Stimulated activated CD8-positive, alpha-beta memory T cell treated with anti-CD3 and anti-CD28 coated beads, Interleukin-7, amount 100 ng/mL, for 4 hours (primary cell): ENCODE data around the gene ZBTB47.

ENCODE experiments used
- DNase-seq, 2 donors: peaks; one replicate each; pipeline ENCODE4 v3.0.0-alpha.2; 2020; ENCODE audit warnings: low read depth in 2 of 2

The ZBTB47 gene

DNA sequence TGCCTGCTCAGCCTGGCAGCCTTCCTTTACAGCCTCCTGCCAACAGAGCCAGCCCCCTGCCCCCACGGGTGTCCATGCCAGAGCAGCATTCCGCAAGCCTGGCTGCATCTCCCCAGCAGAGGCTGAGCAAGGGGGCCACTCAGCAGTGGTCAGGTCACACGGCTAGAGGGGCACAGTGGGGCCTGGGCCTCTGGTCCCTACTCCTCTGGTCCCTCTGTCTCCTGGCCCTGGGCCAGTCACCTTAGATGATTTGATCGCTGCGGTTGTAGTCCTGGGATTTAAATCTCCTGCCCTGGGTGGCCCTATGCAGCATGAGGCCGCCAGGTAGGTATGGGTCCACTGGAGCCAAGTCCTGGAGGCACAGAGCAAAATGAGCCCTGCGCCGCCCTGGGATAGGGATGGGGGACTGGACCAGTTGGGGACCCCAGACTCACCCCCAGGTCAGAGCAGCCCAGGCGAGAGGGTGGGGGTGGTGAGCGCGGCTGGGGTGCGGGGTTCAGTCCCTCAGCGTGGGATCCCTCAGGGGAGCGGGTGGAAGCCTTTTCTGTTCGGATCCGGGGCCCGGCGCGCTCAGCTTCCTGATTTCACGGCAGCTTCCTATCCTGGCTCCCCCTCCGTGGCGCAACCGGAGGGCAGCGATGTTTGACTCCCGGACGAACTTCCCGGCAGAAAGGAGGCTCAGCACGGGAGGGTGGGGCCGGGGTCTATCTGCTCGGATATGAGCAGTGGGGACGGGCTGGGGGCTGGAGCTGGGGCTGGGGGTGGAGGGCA lies at the start of gene ZBTB47:
Gene ZBTB47 (plus strand): TSS at position 138 of the 771 bp plus-strand sequence. CDS start 4,659 bp downstream, outside the sequence.
- no peak for DNase-seq

- DNase-seq, result no peak
These were observed 47.8 kb upstream of the ZBTB47 start for GRCh38 chr3:42605546-42606173.

GRCh38 chr3:42608581-42608980 lies 44.9 kb upstream of the ZBTB47 start:
- no peak for DNase-seq

DNA sequence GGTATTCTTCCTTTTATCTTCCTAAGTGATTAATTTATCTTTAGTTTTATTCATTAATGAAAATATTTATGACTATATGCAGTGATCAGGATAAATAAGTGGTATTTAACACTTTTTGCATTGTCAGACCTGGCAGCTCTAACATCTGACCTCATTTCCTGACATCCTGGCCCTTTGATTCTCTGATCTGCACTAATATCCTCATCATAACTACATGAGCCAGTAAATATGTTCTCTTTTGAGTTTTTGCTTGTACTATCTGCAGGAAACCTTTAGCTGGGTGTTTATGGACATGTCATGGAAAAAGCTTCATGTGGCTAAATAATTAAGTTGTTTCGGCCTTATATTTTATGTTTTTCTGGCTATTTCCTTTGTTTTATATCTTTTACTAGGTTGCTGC lies 42.5 kb upstream of the ZBTB47 start:
- no peak for DNase-seq

DNA sequence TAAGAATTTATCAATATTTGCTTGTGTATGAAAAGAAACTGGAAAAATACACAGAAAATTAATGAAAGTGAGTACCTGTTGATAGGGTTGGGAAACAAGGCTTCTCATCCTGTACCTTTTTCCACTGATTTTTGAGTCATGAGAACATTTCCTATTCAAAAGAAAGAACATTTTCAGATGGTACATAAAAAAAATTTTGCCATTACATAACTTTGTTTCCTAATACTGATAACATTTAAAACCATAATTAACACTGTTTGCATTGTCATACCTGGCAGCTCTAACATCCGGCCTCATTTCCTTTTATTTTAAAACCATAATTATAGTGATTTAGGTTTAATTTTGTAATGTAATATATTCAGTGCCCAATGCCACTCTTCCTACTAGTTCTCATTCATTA lies 41.3 kb upstream of the ZBTB47 start:
- no peak for DNase-seq

GRCh38 chr3:42612928-42613327 lies 40.6 kb upstream of the ZBTB47 start:
- DNase-seq, result no peak

DNA sequence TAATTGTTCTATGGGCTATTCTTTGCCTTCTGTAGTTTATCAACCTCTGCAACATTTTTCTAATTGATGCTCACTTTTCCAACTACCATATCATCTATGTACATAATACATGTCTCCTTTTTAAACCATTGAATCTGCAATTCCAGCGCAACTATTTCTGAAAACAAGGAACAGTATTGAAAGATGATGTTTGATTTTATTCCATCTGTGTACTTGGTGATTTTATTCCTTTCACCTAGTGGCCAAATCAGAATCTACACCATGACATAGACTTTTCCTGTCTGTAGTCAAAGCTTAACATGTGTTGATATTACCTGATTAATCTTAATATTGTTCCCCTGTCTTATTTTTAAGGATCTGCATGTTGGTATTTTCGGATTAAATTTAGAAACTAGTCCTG lies 40.0 kb upstream of the ZBTB47 start:
- DNase-seq, result no peak

GRCh38 chr3:42631620-42632019 lies 21.9 kb upstream of the ZBTB47 start:
- no peak for DNase-seq

- no peak for DNase-seq
These were observed 21.4 kb upstream of the ZBTB47 start for GRCh38 chr3:42632146-42632545.

GRCh38 chr3:42633544-42633943 lies 20.0 kb upstream of the ZBTB47 start:
- DNase-seq, result no peak

DNA sequence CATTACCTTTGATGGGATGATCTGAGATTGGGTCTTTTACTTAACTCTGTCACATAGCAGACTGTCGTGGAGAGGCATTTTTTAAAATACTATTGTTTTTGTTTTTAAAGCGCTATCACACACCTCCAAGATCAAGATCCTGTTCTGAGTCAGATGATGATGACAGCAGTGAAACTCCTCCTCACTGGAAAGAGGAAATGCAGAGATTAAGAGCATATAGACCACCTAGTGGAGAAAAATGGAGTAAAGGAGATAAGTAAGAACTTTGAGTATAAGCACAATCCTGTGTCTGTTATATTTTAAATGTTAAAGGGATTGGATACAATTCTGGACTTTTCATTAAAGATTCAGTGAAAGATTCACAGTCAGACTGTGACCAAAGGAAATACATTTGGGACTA lies 18.4 kb upstream of the ZBTB47 start:
- no peak for DNase-seq

GRCh38 chr3:42637001-42637400 lies 16.5 kb upstream of the ZBTB47 start:
- DNase-seq, result no peak

DNA sequence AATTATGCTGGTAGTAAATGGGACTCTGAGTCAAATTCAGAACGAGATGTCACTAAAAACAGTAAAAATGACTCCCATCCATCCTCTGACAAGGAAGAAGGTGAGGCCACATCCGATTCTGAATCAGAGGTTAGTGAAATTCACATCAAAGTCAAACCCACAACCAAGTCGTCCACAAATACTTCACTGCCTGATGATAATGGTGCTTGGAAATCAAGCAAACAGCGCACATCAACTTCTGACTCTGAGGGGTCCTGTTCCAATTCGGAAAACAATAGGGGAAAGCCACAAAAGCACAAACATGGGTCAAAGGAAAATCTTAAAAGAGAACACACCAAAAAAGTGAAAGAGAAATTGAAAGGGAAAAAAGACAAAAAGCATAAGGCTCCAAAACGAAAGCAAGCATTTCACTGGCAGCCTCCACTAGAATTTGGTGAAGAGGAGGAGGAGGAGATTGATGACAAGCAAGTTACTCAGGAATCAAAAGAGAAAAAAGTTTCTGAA lies 15.1 kb upstream of the ZBTB47 start:
- DNase-seq, result no peak

DNA sequence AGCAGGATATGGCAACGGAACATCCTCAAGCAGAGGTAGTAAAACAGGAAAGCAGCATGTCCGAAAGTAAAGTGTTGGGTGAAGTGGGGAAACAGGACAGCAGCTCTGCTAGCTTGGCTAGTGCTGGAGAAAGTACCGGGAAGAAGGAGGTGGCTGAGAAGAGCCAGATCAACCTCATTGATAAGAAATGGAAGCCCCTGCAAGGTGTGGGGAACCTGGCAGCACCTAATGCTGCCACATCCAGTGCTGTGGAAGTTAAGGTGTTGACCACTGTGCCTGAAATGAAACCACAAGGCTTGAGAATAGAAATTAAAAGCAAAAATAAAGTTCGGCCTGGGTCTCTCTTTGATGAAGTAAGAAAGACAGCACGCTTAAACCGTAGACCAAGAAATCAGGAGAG lies 14.3 kb upstream of the ZBTB47 start:
- no peak for DNase-seq

DNA sequence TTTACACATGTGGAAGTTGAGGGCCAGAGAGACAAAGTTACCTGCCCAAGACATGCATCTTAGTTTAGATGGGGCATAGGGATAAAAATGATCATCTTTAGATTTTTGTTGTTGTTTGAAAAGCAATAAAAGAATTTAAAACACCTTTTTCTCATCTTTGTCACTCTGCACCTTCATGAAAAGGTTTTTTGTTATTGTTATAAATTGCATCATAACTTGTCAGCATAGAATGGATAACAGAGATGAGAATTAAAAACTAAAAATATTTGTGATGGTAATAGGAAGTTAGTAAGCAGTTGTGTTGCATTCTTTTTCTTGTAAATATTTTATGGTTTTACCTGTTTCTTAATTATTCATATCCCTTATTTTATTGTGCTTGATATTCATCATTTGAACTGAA lies 13.4 kb upstream of the ZBTB47 start:
- no peak for DNase-seq

GRCh38 chr3:42640771-42641370 lies 12.6 kb upstream of the ZBTB47 start:
- no peak for DNase-seq

- DNase-seq, result no peak
These were observed 5.6 kb upstream of the ZBTB47 start for GRCh38 chr3:42647821-42648459.

GRCh38 chr3:42649006-42649405 lies 4.5 kb upstream of the ZBTB47 start:
- DNase-seq, result no peak

DNA sequence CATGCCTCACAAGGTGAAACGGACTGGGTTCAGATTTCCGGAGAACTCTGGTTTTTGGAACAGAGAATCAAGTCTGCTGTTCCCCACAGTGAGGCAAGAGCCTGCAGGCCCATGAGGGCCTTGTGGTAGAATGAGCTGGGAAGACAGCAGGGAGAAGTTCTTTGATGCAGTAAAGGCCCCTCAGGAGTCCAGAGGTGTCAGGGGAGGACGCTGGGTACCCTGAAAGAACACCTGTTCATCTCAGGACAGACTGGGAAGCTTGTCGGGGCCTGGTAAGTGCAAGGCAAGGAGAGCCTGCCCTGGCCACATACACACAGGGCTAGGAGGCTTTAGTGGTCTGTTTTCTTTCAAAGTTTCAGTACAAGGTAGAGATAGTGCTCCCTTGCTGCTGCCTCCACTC lies 3.7 kb upstream of the ZBTB47 start:
- DNase-seq, result no peak

DNA sequence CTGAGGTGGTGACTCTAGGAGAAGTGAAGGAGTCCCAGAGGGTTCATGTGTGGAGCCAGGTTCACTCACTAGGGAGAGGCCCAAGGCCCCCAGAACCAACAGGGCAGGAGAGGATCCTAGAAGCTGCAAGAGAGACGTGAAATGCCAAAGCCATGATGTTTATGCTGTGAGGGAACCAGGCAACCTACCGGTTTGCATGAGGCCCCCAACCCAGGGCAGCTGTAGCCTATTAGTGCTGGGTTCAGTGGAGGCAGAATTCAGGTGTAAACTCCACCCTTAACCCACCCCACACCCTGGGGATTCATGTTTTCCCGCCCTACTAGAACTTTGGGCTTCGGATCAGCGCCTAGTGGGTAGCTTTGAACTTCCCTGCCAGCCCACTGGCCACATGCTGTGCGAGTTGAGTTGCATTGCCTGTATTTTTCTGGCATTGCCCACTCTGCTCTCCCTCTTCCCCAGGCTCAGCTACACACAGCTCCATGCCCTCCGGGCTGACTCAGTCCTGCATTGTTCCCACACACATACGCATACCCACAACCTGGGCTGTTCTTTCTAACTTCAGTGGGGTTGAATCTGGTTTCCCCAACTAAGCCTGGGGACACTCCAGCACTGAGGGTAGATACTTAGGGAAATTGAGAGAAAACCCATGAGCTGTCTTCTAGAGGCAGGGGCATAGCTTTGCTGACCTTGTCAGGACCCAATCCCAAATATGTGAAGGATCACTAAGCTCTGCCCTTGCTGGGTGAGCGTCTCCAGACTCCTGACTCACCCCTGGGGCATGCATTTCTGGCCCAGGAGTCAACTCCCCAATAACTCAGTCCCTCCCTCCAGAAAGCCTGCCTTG lies 2.0 kb upstream of the ZBTB47 start:
- no peak for DNase-seq

- DNase-seq, result no peak
These were observed 1.3 kb upstream of the ZBTB47 start for GRCh38 chr3:42652251-42652610.
